NCI-H2196 treated with DMSO at 0.1 percent for 48 hours (cell line): Measurements from ENCODE around the gene ADH1A.
"Not testable (repeated sequence)": the region's sequence is repeated elsewhere in the genome, so short reads cannot be mapped to it uniquely, and the experiment has no call there.

Source experiments
- DNase-seq: peaks from one replicate; lab custom pipeline; 2025; ENCODE audit not compliant: unreplicated experiment; lab: John Stamatoyannopoulos, UW

ADH1A gene

DNA sequence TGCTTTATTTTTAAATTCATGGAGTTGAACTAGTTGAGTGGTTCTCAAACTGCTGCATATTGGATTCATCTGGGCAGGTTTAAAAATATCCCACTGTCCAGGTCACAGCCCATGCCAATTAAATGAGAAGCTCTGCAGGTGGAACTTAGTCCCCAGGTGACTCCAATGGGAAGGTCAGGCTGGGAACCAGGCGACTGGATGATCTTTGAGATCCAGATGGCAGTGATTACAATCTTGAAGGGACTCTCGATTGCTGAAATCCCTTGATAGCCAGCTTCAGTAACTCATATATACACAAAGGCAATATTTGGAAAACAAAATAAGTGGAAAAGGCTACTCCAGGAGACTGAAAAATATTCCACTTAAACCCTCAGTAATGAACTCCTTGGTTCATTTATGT lies 8.1 kb downstream of the ADH1A start:
- DNase-seq: no peak

DNA sequence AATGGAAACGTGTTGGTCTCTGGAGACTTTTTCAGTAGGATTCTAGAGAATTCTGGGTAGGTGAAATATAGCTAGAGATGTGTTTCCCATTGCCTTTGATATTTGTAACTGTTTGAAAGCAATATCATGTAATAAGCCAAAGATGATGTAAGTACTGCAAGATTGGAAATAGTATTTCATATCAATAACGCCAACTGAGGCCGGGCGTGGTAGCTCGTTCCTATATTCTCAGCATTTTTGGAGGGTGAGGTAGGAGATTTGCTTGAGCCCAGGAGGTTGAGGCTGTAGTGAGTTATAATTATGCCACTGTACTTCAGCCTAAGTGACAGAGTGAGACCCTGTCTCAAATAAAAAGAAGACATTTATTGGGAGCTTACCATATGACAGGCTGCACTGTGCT lies 9.5 kb downstream of the ADH1A start:
- no peak for DNase-seq

DNA sequence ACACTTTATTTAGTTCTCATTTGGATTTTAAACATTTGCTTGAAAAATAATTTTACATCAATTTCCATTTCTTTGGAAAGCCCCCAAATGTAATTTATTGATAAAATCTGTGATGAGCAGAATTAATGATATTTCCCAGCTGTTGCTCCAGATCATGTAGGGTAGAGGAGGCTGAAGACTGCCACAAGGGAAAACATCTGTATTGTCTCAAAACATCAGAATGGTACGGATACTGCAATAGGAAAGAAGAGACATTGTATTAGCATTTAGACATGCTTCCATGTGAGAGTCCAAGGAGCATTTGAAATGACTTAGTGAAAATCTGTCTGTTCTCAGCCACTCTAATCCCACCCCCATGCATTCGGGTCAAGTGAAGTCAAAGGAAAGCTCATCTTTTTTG lies 14.4 kb downstream of the ADH1A start:
- DNase-seq: no peak

DNA sequence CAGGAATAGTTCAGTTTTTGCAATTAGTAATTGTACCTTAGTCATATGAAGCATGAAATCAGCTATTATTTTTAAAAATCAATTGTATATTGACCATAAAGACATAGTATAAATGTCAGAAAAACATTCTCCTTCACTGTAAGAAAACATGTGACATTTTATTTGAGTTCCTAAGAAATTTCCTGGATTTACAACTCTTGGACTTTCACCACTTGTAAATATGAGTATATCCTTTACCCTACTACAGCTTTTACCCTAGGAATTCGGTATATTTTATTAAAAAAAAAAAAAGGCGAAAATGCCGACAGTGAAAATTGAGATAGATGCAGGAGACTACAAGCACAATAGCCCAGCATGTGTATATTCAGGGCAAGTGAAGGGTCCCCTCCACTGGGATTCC lies 14.9 kb downstream of the ADH1A start:
- DNase-seq: no peak

DNA sequence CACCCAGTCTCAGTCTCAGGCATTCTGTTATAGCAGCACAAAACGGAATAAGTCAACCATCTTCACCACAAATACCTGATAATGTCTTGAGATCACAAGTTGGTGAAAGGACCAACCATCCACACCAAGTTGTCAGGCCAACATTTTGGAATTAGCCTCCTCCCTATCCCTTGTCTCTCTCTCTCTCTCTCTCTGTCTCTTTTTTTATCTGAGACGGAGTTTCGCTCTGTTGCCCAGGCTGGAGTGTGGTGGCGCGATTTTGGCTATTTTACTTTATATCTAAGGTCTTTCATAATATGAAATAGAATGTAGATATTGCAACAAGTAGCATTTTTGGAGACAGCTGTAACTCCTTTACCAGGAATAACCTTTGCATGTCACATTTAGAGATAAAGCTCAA lies 15.7 kb downstream of the ADH1A start:
- no peak for DNase-seq

DNA sequence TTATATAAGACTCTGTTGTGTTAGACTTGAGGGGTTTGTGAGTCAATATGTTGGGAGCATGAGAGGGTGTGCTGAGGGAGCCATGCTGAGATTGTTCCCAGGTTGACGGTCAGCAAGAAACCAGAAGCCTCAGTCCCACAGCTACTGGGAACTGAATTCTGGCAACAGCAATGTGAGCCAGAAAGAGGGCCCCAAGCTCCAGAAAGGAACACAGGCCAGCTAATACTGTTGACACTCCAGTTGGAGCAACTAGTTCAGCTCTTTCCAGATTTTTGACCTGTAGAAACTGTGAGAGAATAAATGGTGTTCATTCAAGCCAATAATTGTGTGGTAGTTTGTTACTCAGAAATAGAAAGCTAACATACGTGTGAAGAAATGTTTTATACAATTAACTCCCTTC lies 17.1 kb downstream of the ADH1A start:
- no peak for DNase-seq

DNA sequence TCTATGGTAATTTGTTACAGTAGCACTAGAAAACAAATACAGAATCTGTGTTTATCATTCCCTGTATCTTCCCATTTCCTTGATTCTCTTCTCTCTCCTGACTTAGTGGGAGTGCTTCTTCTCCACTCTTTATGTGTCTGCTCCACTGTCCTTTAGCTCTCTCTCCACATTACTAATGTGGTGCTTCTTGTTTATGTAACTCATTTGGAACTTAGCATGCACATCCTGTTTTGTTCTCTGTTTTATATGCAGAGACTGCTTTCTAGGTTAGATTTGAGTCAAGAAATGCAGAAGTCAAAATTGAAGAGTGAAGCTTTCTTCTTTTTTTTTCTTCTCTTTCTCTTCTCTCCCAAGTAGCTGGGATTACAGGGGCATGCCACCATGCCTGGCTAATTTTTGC lies 25.9 kb downstream of the ADH1A start:
- DNase-seq: no peak

DNA sequence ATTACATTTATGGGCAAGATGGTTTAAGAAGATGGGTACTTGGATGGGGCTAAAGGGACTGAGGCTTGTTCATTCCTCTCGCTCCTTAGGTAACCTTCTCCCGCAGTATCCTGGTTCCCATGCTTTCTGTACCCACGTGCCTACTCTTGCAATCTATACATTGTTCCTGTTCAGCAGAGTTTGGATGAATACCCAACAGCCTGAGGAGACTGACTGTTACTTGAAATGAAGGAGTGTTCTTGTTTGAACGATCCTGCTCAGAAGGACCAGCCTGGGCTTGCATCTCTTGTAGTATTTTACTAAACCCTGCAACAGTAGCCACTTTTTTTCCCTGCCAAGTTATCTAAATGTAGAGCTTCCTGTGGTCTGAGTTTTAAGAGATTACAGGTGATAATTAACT lies 38.0 kb downstream of the ADH1A start:
- no peak for DNase-seq

DNA sequence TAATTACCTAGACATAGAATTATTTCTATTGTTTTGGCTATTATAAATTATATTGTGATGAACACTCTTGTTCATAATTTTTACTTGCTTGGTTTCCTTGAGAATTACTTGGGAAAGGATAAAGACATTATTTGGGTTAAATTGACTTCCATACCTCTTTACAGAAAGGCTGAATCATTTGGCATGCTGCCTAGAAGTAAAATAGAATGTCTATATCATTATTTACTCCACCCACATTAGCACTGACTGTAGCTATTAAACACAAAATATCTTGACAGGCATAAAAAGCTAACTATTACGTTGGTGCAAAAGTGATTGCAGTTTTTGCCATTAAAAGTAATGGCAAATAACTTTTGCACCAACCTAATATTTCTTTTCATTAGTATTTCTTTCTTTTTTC lies 42.1 kb downstream of the ADH1A start:
- DNase-seq: no peak

DNA sequence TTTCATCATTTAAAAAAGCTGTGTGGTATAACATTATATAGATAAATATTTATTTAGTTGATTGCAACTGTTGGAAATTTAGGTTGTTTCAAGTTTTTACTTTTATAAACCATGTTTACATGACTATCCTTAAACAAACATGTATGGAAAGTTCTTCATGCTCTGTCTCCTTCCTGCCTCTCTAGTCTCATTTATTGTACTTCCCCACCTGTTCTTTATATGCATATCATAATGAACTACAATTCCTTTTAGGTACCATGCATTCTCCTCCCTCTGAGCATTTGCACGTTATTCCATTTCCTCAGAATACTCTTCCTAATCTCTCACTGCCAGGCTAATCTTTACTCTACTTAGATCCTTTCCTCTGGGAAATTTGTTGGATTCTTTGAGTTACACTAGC lies 54.8 kb downstream of the ADH1A start:
- DNase-seq: no peak

DNA sequence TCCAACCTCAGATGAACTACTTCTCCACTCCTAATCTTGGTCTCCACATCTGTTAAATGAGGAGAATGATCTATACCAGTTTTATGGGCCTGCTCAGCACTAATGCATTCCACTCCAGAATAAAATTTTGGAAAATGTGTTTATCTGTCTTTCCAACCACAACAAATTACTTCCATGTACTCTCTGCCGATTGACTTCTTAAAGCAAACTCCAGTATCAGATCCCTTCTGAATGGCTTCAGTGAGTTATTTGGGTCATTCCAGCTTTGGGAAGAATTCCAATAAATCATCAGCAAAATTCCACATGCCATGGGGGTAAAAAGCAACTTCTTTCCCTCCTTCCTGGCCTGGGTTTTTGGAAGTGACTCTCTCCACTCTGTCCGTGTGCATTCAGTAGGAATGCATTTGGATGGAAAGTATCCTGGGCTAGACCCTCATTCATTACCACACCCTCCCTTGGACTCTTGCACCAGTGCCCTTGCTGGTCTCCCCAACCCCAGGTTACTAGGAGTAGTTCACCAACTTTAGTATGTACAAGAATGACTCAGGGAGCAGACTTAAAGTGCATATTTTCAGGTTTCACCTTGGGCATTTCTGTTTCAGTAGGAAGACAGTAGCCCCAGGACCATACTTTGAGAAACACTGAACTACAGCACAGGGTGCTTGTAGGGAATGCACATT lies 56.3 kb downstream of the ADH1A start:
- DNase-seq: no peak

DNA sequence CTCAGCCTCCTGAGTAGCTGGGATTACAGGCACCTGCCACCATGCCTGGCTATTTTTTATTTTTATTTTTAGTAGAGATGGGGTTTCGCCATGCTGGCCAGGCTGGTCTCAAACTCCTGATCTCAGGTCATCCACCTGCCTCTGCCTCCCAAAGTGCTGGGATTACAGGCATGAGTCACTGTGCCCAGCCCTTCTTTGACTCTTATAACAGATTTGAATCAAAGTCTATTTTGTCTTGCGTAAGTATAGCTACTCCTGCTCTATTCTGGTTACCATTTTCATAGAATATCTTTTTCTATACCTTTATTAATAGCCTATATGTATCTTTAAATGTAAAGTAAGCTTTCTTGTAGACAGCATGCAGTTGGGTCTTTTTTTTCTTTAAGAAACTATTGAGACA lies 57.4 kb downstream of the ADH1A start:
- not testable (repeated sequence) for DNase-seq

DNA sequence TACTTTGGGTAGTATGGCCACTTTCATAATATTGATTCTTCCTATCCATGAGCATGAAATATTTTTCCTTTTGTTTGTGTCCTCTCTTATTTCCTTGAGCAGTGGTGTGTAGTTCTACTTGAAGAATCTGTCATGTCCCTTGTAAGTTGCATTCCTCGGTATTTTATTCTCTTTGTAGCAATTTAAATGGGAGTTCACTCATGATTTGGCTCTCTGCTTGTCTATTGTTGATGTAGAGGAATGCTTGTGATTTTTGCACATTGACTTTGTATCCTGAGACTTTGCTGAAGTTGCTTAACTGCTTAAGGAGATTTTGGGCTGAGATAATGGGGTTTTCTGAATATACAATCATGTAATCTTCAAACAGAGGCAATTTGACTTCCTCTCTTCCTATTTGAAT lies 62.1 kb downstream of the ADH1A start:
- not testable (repeated sequence) for DNase-seq

DNA sequence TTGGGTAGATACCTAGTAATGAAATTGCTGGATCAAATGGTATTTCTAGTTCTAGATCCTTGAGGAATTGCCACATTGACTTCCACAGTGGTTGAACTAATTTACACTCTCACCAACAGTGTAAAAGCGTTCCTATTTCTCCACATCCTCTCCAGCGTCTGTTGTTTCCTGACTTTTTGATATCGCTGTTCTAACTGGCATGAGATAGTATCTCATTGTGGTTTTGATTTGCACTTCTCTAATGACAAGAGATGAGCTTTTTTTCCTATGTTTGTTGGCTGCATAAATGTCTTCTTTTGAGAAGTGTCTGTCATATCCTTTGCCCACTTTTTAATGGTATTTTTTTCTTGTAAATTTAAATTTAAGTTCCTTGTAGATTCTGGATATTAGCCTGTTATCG lies 63.1 kb downstream of the ADH1A start:
- DNase-seq: not testable (repeated sequence)
